ENCODE results near the gene NPAS3. TPM values are rescaled to one million over a fixed set of nuclear protein-coding genes. Genes with fewer than 3 reads are reported as not detected.

NPAS3 gene
- total and polyA plus RNA-seq, 2 of the 13 experiments (the other 11 are each of a cell fraction or from before 2014, with no cell fraction given) = not detected

- DNase-seq (ENCODE audit: low spot score) (no peak), ATAC-seq (no peak), FAIRE-seq (no peak)
- H3K36me3 ChIP-seq (replicated peaks in 1 of 2; ENCODE audit: control insufficient read depth in 1 of 2, insufficient read depth in 2 of 2, low read length in 2 of 2) = no peaks in the 10 kb centered on the region
- no peak for TF ChIP-seq TCF7L2 (IDR thresholded peaks at IDR 0.05; ENCODE audit: low read depth, low read length)
- TF ChIP-seq, protein P1, sequence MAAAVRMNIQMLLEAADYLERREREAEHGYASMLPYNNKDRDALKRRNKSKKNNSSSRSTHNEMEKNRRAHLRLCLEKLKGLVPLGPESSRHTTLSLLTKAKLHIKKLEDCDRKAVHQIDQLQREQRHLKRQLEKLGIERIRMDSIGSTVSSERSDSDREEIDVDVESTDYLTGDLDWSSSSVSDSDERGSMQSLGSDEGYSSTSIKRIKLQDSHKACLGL (CRISPR knock-in tag; IDR thresholded peaks at IDR 0.05) = no peak
- no peak for TF ChIP-seq SOX6 (IDR thresholded peaks at IDR 0.05)
- TF ChIP-seq SOX6 (CRISPR knock-in tag; IDR thresholded peaks at IDR 0.05) = no peak
- no peak for TF ChIP-seq PLRG1 (conservative IDR thresholded peaks at IDR 0.05)
- TF ChIP-seq PLSCR1 (CRISPR knock-in tag; IDR thresholded peaks at IDR 0.05; ENCODE audit: borderline replicate concordance) = no peak
- no peak for TF ChIP-seq NCOR1 (IDR thresholded peaks at IDR 0.05; ENCODE audit: borderline replicate concordance, low read length)
- no peak for TF ChIP-seq MED1 (CRISPR knock-in tag; IDR thresholded peaks at IDR 0.05)
- TF ChIP-seq STAT6 (CRISPR knock-in tag; IDR thresholded peaks at IDR 0.05; ENCODE audit: borderline replicate concordance) = no peak
- no peak for TF ChIP-seq TAF15 (IDR thresholded peaks at IDR 0.05; ENCODE audit: low read depth, low read length, poor library complexity, severe bottlenecking)
- no peak for TF ChIP-seq SMYD3 (CRISPR knock-in tag; IDR thresholded peaks at IDR 0.05)
- no peak for TF ChIP-seq ZNF562 (CRISPR knock-in tag; IDR thresholded peaks at IDR 0.05; ENCODE audit: borderline replicate concordance)
- H4K20me1 ChIP-seq (ENCODE audit: insufficient read depth, low read length) = no peaks in the 10 kb centered on the region
- H3K9me3 ChIP-seq (ENCODE audit: low read length) = no peaks in the 10 kb centered on the region
- H3K4me1 ChIP-seq (ENCODE audit: insufficient read depth, low read length) = no peaks in the 10 kb centered on the region
- H2AFZ ChIP-seq (ENCODE audit: low read length) = no peak overlapping the region
- BruUV-seq (replicated peaks) = no TSS peak
- H3K27me3 ChIP-seq (ENCODE audit: control insufficient read depth in 1 of 2, insufficient read depth in 2 of 2, low read length in 2 of 2) = no peaks in the 10 kb centered on the region
- H3K27ac ChIP-seq (ENCODE audit: extremely low read length, insufficient read depth, low read length) = no peak overlapping the region
- no peak overlapping the region for H3K4me3 ChIP-seq (replicated peaks in 1 of 3; ENCODE audit: insufficient read depth in 1 of 3, low read depth in 2 of 3, low read length in 3 of 3)
- in situ Hi-C loops (cut with HindIII; ENCODE audit: extremely low pct_ligation_motif_present, low pct_unique_long_range_greater_than_20kb) = no loop called here
- WGBS (ENCODE audit: low lambda C conversion rate) = 1% methylated on average over 1 of the region's 1 CpG
- H3K9ac ChIP-seq (ENCODE audit: insufficient read depth, low read depth, low read length) = no peak overlapping the region
- H3K4me2 ChIP-seq (ENCODE audit: low read depth, low read length) = no peak overlapping the region
- ChIA-PET CTCF (ENCODE audit: low intra/inter-chr PET ratio, low total read pairs) (no interaction called here), POLR2A (no interaction called here)
- intact Hi-C loops (cut with micrococcal nuclease; ENCODE audit: unreplicated experiment) = no loop called here
- no peaks in the 10 kb centered on the region for H3K79me2 ChIP-seq (ENCODE audit: insufficient read depth, low read length)
Measured at GRCh38 chr14:33073023-33073422, 134.3 kb downstream of the NPAS3 start.

Data from HepG2 (cell line).